Stomach (tissue), 9 donors: ENCODE measurements around the gene CDC20B. TPM values are rescaled to one million over a fixed set of nuclear protein-coding genes. Genes with fewer than 3 reads are reported as not detected.
A peak's percentile ranks its signal among the peaks of the same experiment; 100 is the strongest.

Source experiments
- DNase-seq, 2 donors: peaks; one replicate each; pipeline versions ENCODE4 v3.0.0 to v3.0.0-alpha.2; 2013 to 2019
- H3K27ac ChIP-seq, 5 donors: fragments of 200-600 bp in 4 of 5; sonication (generic) in 4 of 5; one replicate each; pipeline ENCODE4 v1.5.1; 2013 to 2019; ENCODE audit warnings: mild to moderate bottlenecking in 1 of 5, moderate library complexity in 1 of 5
- H3K27me3 ChIP-seq, 3 donors: fragments of 200-600 bp; sonication (generic); one replicate each; pipeline ENCODE4 v1.5.1; 2017 to 2019; ENCODE audit warnings: mixed run types in 1 of 3
- H3K36me3 ChIP-seq, 4 donors: fragments of 200-600 bp; sonication (generic); 1 replicate in 3 of 4; 2 replicates in 1 of 4; pipeline ENCODE4 v1.5.1; 2016 to 2019
- H3K4me1 ChIP-seq, 4 donors: fragments of 200-600 bp; sonication (generic); one replicate each; pipeline ENCODE4 v1.5.1; 2016 to 2019
- H3K4me3 ChIP-seq, 4 donors: fragments of 200-600 bp; sonication (generic) in 3 of 4; one replicate each; pipeline ENCODE4 v1.5.1; 2016 to 2019; ENCODE audit warnings: mild to moderate bottlenecking in 1 of 4
- H3K9me3 ChIP-seq, 4 donors: fragments of 200-600 bp; sonication (generic); one replicate each; pipeline ENCODE4 v1.5.1; 2016 to 2019
- CTCF ChIP-seq, 7 experiments: fragments of 450-650 bp in 4 of 7; fragments of 200-600 bp in 3 of 7; sonication (generic) in 3 of 7; IDR thresholded peaks; one replicate each; pipeline ENCODE4 v1.5.1; 2016 to 2019; ENCODE audit warnings: antibody characterized with exemption in 7 of 7, control low read depth in 2 of 7, mild to moderate bottlenecking in 1 of 7
- EP300 ChIP-seq: sonication (generic); formaldehyde crosslinking; IDR thresholded peaks from one replicate; pipeline ENCODE4 v1.6.1; 2017; ENCODE audit warnings: antibody characterized with exemption
- POLR2A ChIP-seq, 4 donors: fragments of 450-650 bp; IDR thresholded peaks; one replicate each; pipeline ENCODE4 v1.6.1; 2016; ENCODE audit warnings: antibody characterized with exemption in 4 of 4, control low read depth in 2 of 4, mild to moderate bottlenecking in 1 of 4, moderate library complexity in 1 of 4
- POLR2AphosphoS5 ChIP-seq, 3 donors: sonication (generic); formaldehyde crosslinking; IDR thresholded peaks; one replicate each; pipeline ENCODE4 v1.6.1; 2016; ENCODE audit warnings: antibody characterized with exemption in 3 of 3
- WGBS, 5 donors: extraction: QIAGEN DNeasy Blood & Tissue Kit in 3 of 5; methylation state at CpG; one replicate each; pipeline versions ENCODE4 v1.1.5 to v1.1.7; 2013 to 2018; 5-methylcytosine and 5-hydroxymethylcytosine counted together
- intact Hi-C: fragments of 100-400 bp; cut with DNase I; formaldehyde crosslinking; loops from one replicate; pipeline ENCODE4 v1.15.1; 2023; ENCODE audit warnings: low total_unique reads
- polyA plus RNA-seq, 3 donors: library from polyadenylated mRNA; stranded (reverse); fragments of 200-250 nt; gene quantifications; one replicate each; pipeline ENCODE4 v1.2.3, GENCODE V29; 2013
- total RNA-seq, 5 donors: library from RNA; depleted of rRNA; stranded (reverse); fragments of >200 nt; gene quantifications; one replicate each; pipeline versions ENCODE4 v1.1.0 to v1.2.3, GENCODE V29; 2014 to 2016
- donor health status: healthy with polysubstance abuse.
- donor health status: Bipolar disorder and iron deficiency.
- donor health status: healthy.

The CDC20B gene
- total and polyA plus RNA-seq, 8 donors: not detected

GRCh38 chr5:55146543-55147151 lies 26.3 kb downstream of the CDC20B start:
- peaks cover 0 to 8% (median 5%) of the 10 kb centered on the region in 4 donors for H3K4me1 ChIP-seq
- H3K36me3 ChIP-seq: no peaks in the 10 kb centered on the region
- H3K27me3 ChIP-seq: peaks cover 0 to 14% (median 0%) of the 10 kb centered on the region in 3 donors
- 6 to 8% (median 7%) methylated on average over 11 of the region's 11 CpGs for WGBS, 5 donors
- TF ChIP-seq POLR2AphosphoS5 (IDR thresholded peaks at IDR 0.05): no peak
- peak in 5 of 7 experiments; percentile 63 to 86 (median 82) for TF ChIP-seq CTCF (IDR thresholded peaks at IDR 0.05)
- H3K9me3 ChIP-seq: no peaks in the 10 kb centered on the region
- DNase-seq: peak; percentile 82 to 93
- H3K4me3 ChIP-seq: no peak overlapping the region
- H3K27ac ChIP-seq: no peak overlapping the region
- intact Hi-C loops: loop anchor here (10.0 kb wide), 1 partner anchor 242 kb away; no protein-coding TSS in a partner anchor

- WGBS, 5 donors: 73 to 88% (median 80%) methylated on average over 8 of the region's 8 CpGs
- TF ChIP-seq CTCF (IDR thresholded peaks at IDR 0.05) (no peak), POLR2A (IDR thresholded peaks at IDR 0.05) (no peak), POLR2AphosphoS5 (IDR thresholded peaks at IDR 0.05) (no peak), EP300 (no peak)
- intact Hi-C loops: loop anchor here (10.0 kb wide), 1 partner anchor 241 kb away; no protein-coding TSS in a partner anchor
- no peak for DNase-seq
- Histone ChIP-seq H3K27me3 (peaks cover 0 to 14% (median 0%) of the 10 kb centered on the region in 3 donors), H3K4me1 (peaks cover 0 to 8% (median 5%) of the 10 kb centered on the region in 4 donors), H3K4me3 (no peak overlapping the region), H3K9me3 (no peaks in the 10 kb centered on the region), H3K36me3 (no peaks in the 10 kb centered on the region), H3K27ac (no peak overlapping the region)
Measured at GRCh38 chr5:55146080-55146479, 26.9 kb downstream of the CDC20B start.

- peaks cover 0 to 8% (median 5%) of the 10 kb centered on the region in 4 donors for H3K4me1 ChIP-seq
- no peaks in the 10 kb centered on the region for H3K9me3 ChIP-seq
- intact Hi-C loops: loop anchor here (10.0 kb wide), 1 partner anchor 239 kb away; no protein-coding TSS in a partner anchor
- no peak overlapping the region for H3K4me3 ChIP-seq
- H3K27me3 ChIP-seq: peaks cover 0 to 9% (median 0%) of the 10 kb centered on the region in 3 donors
- TF ChIP-seq POLR2AphosphoS5 (IDR thresholded peaks at IDR 0.05): no peak
- no peak for TF ChIP-seq CTCF (IDR thresholded peaks at IDR 0.05)
- no peak for TF ChIP-seq POLR2A (IDR thresholded peaks at IDR 0.05)
- no peak for TF ChIP-seq EP300
- WGBS, 5 donors: 41 to 46% (median 42%) methylated on average over 4 of the region's 4 CpGs
- no peak for DNase-seq
- H3K36me3 ChIP-seq: no peaks in the 10 kb centered on the region
- no peak overlapping the region for H3K27ac ChIP-seq
Measured at GRCh38 chr5:55143624-55144023, 29.4 kb downstream of the CDC20B start.

- DNase-seq: no peak
- Histone ChIP-seq H3K4me3 (no peak overlapping the region), H3K27ac (no peak overlapping the region), H3K4me1 (peaks cover 0 to 8% (median 5%) of the 10 kb centered on the region in 4 donors), H3K36me3 (no peaks in the 10 kb centered on the region), H3K27me3 (peaks cover 0 to 4% (median 0%) of the 10 kb centered on the region in 3 donors), H3K9me3 (no peaks in the 10 kb centered on the region)
- TF ChIP-seq POLR2AphosphoS5 (IDR thresholded peaks at IDR 0.05) (no peak), CTCF (IDR thresholded peaks at IDR 0.05) (no peak), EP300 (no peak), POLR2A (IDR thresholded peaks at IDR 0.05) (no peak)
- intact Hi-C loops: loop anchor here (10.0 kb wide), 1 partner anchor 237 kb away; no protein-coding TSS in a partner anchor
- 82 to 87% (median 86%) methylated on average over 9 of the region's 9 CpGs for WGBS, 5 donors
Measured at GRCh38 chr5:55141945-55142690, 30.9 kb downstream of the CDC20B start.
